HEK293 (cell line): ENCODE measurements around the gene PLA2G2A.

Source experiments
- KLF9 ChIP-seq: fragments of 450-650 bp; formaldehyde crosslinking; IDR thresholded peaks from 2 replicates; pipeline ENCODE4 v1.5.1; 2016; ENCODE audit warnings: missing biosample characterization, missing genetic modification characterization, low read depth
- TF ChIP-seq, protein P1 (sequence below): fragments of 450-650 bp; formaldehyde crosslinking; IDR thresholded peaks from 2 replicates; pipeline ENCODE4 v1.5.1; 2016; ENCODE audit warnings: missing biosample characterization, missing genetic modification characterization
- TF ChIP-seq, protein P2 (sequence below): fragments of 450-650 bp; formaldehyde crosslinking; IDR thresholded peaks from 2 replicates; pipeline ENCODE4 v1.5.1; 2016; ENCODE audit warnings: missing biosample characterization, missing genetic modification characterization

DNA sequence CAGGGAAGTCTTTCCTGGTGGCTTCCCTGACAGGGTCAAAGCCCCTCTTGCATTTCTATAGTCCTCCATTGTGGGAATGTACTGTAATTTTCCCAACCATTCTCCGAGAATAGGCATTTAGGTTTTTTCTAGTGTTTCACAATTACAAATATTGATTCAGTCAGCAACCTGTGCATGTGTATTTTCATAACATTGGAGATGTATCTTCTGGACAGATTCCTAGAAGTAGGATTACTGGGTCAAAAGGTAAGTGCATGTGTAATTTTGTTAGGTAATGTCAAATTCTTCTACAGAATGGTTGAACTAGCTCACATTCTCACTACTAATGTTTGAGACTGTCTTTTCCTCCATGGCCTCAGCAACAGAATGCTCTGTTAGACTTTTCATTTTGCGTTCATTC lies 8.3 kb upstream of the PLA2G2A start:
- TF ChIP-seq, protein P1, sequence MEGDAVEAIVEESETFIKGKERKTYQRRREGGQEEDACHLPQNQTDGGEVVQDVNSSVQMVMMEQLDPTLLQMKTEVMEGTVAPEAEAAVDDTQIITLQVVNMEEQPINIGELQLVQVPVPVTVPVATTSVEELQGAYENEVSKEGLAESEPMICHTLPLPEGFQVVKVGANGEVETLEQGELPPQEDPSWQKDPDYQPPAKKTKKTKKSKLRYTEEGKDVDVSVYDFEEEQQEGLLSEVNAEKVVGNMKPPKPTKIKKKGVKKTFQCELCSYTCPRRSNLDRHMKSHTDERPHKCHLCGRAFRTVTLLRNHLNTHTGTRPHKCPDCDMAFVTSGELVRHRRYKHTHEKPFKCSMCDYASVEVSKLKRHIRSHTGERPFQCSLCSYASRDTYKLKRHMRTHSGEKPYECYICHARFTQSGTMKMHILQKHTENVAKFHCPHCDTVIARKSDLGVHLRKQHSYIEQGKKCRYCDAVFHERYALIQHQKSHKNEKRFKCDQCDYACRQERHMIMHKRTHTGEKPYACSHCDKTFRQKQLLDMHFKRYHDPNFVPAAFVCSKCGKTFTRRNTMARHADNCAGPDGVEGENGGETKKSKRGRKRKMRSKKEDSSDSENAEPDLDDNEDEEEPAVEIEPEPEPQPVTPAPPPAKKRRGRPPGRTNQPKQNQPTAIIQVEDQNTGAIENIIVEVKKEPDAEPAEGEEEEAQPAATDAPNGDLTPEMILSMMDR (tag by site-specific recombination), result no peak
- TF ChIP-seq, protein P2, sequence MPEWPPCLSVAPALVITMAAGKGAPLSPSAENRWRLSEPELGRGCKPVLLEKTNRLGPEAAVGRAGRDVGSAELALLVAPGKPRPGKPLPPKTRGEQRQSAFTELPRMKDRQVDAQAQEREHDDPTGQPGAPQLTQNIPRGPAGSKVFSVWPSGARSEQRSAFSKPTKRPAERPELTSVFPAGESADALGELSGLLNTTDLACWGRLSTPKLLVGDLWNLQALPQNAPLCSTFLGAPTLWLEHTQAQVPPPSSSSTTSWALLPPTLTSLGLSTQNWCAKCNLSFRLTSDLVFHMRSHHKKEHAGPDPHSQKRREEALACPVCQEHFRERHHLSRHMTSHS, result no peak
- TF ChIP-seq KLF9 (tag by site-specific recombination), result no peak
